WTC11 (cell line): Measurements from ENCODE around the gene OPN1LW.

Experiments used
- CTCF ChIP-seq: fragments of 200-600 bp; IDR thresholded peaks from 2 replicates; pipeline ENCODE4 v1.8.0; 2022; ENCODE audit warnings: antibody characterized with exemption
- E2F1 ChIP-seq: sonication (generic); formaldehyde crosslinking; IDR thresholded peaks from 2 replicates; pipeline ENCODE4 v1.8.0; 2022; ENCODE audit warnings: mild to moderate bottlenecking, missing genetic modification reagents
- ESRRA ChIP-seq: sonication (generic); formaldehyde crosslinking; IDR thresholded peaks from 2 replicates; pipeline ENCODE4 v1.8.1; 2022; ENCODE audit warnings: mild to moderate bottlenecking, missing genetic modification reagents, borderline replicate concordance
- GABPB1 ChIP-seq: sonication (generic); formaldehyde crosslinking; IDR thresholded peaks from 2 replicates; pipeline ENCODE4 v1.8.1; 2023; ENCODE audit warnings: mild to moderate bottlenecking, missing genetic modification reagents
- JUN ChIP-seq: sonication (generic); formaldehyde crosslinking; IDR thresholded peaks from 2 replicates; pipeline ENCODE4 v1.8.0; 2023; ENCODE audit warnings: mild to moderate bottlenecking, missing genetic modification reagents
- RELA ChIP-seq: sonication (generic); formaldehyde crosslinking; IDR thresholded peaks from 2 replicates; pipeline ENCODE4 v1.8.1; 2022; ENCODE audit warnings: missing genetic modification reagents, mild to moderate bottlenecking, borderline replicate concordance
- TP53 ChIP-seq: sonication (generic); formaldehyde crosslinking; IDR thresholded peaks from 2 replicates; pipeline ENCODE4 v1.8.1; 2023; ENCODE audit warnings: mild to moderate bottlenecking, missing genetic modification reagents
- USF2 ChIP-seq: sonication (generic); formaldehyde crosslinking; IDR thresholded peaks from 2 replicates; pipeline ENCODE4 v1.8.1; 2023; ENCODE audit warnings: mild to moderate bottlenecking, missing genetic modification reagents, moderate library complexity
- ZNF532 ChIP-seq: fragments of 250-450 bp; sonication (Bioruptor Pico); IDR thresholded peaks from 2 replicates; pipeline ENCODE4 v1.9.0; 2021; ENCODE audit warnings: mild to moderate bottlenecking, borderline replicate concordance

- TF ChIP-seq CTCF (no peak), TP53 (CRISPR knock-in tag) (no peak), ZNF532 (CRISPR knock-in tag) (no peak), E2F1 (CRISPR knock-in tag) (no peak), ESRRA (CRISPR knock-in tag) (no peak), JUN (no peak), USF2 (CRISPR knock-in tag) (no peak), GABPB1 (no peak), RELA (no peak)
These were observed 895 bp upstream of the OPN1LW start for GRCh38 chrX:154142950-154143745.
